ENCODE measurements around the gene CTXN2. TPM values are rescaled to one million over a fixed set of nuclear protein-coding genes. Genes with fewer than 3 reads are reported as not detected.

CTXN2 gene
- total RNA-seq, 1 experiment from 2014 or later: 0.11 TPM

DNA sequence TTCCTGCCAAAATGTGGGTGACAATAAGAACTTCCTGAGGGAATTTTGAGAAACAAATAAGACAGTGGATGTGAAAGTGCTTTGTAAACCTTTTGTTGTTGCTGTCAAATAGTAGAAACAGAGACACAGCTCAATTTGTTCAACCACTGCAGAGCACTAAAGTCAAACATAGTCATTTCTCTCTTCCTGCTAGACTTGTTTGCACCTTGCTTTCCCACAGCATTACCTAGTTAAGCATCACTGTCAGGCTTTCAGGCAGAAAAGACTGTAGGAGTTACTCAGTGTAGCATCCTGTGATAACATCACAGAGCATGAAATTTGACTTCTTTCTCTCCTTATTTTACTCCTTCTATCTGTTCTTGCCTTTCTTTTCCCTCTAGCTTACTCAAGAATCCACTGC lies 41.8 kb downstream of the CTXN2 start:
- Histone ChIP-seq H3T11ph (ENCODE audit: low read length) (no peak overlapping the region), H4K5ac (ENCODE audit: insufficient read length, low read depth, low read length) (no peak overlapping the region)
- H3K27ac Mint-ChIP-seq: no peak overlapping the region

More for the DNA sequence above, 41.8 kb downstream of the CTXN2 start:
- H2BK20ac ChIP-seq (ENCODE audit: low read depth, low read length, poor library complexity, severe bottlenecking): no peak overlapping the region
- H3K4me1 Mint-ChIP-seq: no peaks in the 10 kb centered on the region
- no peak for DNase-seq
- no peak overlapping the region for H2BK12ac ChIP-seq (ENCODE audit: insufficient read length, low read depth, low read length)
- H3K9me3 Mint-ChIP-seq: no peaks in the 10 kb centered on the region
- H3K27ac ChIP-seq (ENCODE audit: insufficient read length, low read depth, low read length): no peak overlapping the region
- no peaks in the 10 kb centered on the region for H3K79me2 ChIP-seq (ENCODE audit: insufficient read depth, low read length)
- H3K14ac ChIP-seq (ENCODE audit: insufficient read depth, low read length): no peak overlapping the region
- H3K36me3 Mint-ChIP-seq (ENCODE audit: insufficient read depth in 1 of 3, low read depth in 3 of 3): no peaks in the 10 kb centered on the region
- no peak overlapping the region for H3K23ac ChIP-seq (ENCODE audit: insufficient read length, low read depth, low read length)
- H2BK120ac ChIP-seq (ENCODE audit: low read depth, low read length, poor library complexity, severe bottlenecking): no peak overlapping the region
- H3K18ac ChIP-seq (ENCODE audit: insufficient read length, low read depth, low read length): no peak overlapping the region
- no peak overlapping the region for H2AK5ac ChIP-seq (ENCODE audit: insufficient read length, low read length)
- no peak overlapping the region for H3K4me3 Mint-ChIP-seq
- no peak overlapping the region for H4K91ac ChIP-seq (ENCODE audit: insufficient read length, low read depth, low read length)
- no peak overlapping the region for H3K56ac ChIP-seq (ENCODE audit: insufficient read length, low read depth, low read length)
- no peak overlapping the region for H2BK15ac ChIP-seq (ENCODE audit: low read depth, low read length)
- H3K4ac ChIP-seq (ENCODE audit: low read depth, low read length): no peak overlapping the region
- H3K27me3 Mint-ChIP-seq (ENCODE audit: low read depth): no peaks in the 10 kb centered on the region
- no peak overlapping the region for H3K9ac ChIP-seq (ENCODE audit: extremely low read depth, insufficient read length, low read length)
- no peak overlapping the region for H2AFZ ChIP-seq (ENCODE audit: low read length)
- no peaks in the 10 kb centered on the region for H3K9me3 ChIP-seq (ENCODE audit: control insufficient read depth, low read depth, low read length)
- H4K20me1 ChIP-seq (ENCODE audit: control insufficient read depth, insufficient read depth, insufficient read length): no peaks in the 10 kb centered on the region
- H3K27me3 ChIP-seq (ENCODE audit: insufficient read depth, low read length): no peaks in the 10 kb centered on the region
- no peak overlapping the region for H2BK5ac ChIP-seq (ENCODE audit: insufficient read length, low read length)
- no peak overlapping the region for H4K8ac ChIP-seq (replicated peaks; ENCODE audit: insufficient read length, low read depth, low read length)
- no peaks in the 10 kb centered on the region for H3K79me1 ChIP-seq (ENCODE audit: insufficient read depth, low read depth, low read length, poor library complexity, severe bottlenecking)
- H3K23me2 ChIP-seq (ENCODE audit: insufficient read length, low read depth, low read length, poor library complexity, severe bottlenecking): no peaks in the 10 kb centered on the region
- TF ChIP-seq, protein P1, sequence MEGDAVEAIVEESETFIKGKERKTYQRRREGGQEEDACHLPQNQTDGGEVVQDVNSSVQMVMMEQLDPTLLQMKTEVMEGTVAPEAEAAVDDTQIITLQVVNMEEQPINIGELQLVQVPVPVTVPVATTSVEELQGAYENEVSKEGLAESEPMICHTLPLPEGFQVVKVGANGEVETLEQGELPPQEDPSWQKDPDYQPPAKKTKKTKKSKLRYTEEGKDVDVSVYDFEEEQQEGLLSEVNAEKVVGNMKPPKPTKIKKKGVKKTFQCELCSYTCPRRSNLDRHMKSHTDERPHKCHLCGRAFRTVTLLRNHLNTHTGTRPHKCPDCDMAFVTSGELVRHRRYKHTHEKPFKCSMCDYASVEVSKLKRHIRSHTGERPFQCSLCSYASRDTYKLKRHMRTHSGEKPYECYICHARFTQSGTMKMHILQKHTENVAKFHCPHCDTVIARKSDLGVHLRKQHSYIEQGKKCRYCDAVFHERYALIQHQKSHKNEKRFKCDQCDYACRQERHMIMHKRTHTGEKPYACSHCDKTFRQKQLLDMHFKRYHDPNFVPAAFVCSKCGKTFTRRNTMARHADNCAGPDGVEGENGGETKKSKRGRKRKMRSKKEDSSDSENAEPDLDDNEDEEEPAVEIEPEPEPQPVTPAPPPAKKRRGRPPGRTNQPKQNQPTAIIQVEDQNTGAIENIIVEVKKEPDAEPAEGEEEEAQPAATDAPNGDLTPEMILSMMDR (conservative IDR thresholded peaks at IDR 0.05): no peak
- no peaks in the 10 kb centered on the region for H3K4me1 ChIP-seq (ENCODE audit: insufficient read depth, low read length)
- no peak overlapping the region for H3K4me2 ChIP-seq (ENCODE audit: insufficient read depth, insufficient read length, low read length)
